Esophagus squamous epithelium (tissue), 5 donors: ENCODE results near the gene TMEM190. TPM values are rescaled to one million over a fixed set of nuclear protein-coding genes. Genes with fewer than 3 reads are reported as not detected.
"Not testable (repeated sequence)": the region's sequence is repeated elsewhere in the genome, so short reads cannot be mapped to it uniquely, and the experiment has no call there.

Source experiments
- DNase-seq: peaks from one replicate; lab custom pipeline; 2025; lab: John Stamatoyannopoulos, UW
- H3K27ac ChIP-seq, 4 donors: fragments of 200-600 bp; sonication (generic); one replicate each; pipeline ENCODE4 v1.5.1; 2016 to 2019; ENCODE audit warnings: mild to moderate bottlenecking in 1 of 4
- H3K27me3 ChIP-seq, 4 donors: fragments of 200-600 bp; sonication (generic); 1 replicate in 3 of 4; 2 replicates in 1 of 4; pipeline versions ENCODE4 v1.5.1 to v1.6.0; 2017 to 2021; ENCODE audit warnings: antibody characterized with exemption in 1 of 4
- H3K36me3 ChIP-seq, 3 donors: fragments of 200-600 bp; sonication (generic); one replicate each; pipeline ENCODE4 v1.5.1; 2016 to 2019
- H3K4me1 ChIP-seq, 3 donors: fragments of 200-600 bp; sonication (generic); one replicate each; pipeline ENCODE4 v1.5.1; 2017 to 2019
- H3K4me3 ChIP-seq, 4 donors: fragments of 200-600 bp; sonication (generic); 1 replicate in 3 of 4; 2 replicates in 1 of 4; pipeline ENCODE4 v1.5.1; 2016 to 2019; ENCODE audit warnings: mild to moderate bottlenecking in 2 of 4, moderate library complexity in 1 of 4
- H3K9me3 ChIP-seq, 3 donors: fragments of 200-600 bp; sonication (generic); one replicate each; pipeline ENCODE4 v1.5.1; 2016 to 2019
- CTCF ChIP-seq, 6 experiments: fragments of 450-650 bp in 4 of 6; fragments of 200-600 bp in 2 of 6; sonication (generic) in 2 of 6; IDR thresholded peaks; one replicate each; pipeline ENCODE4 v1.5.1; 2016 to 2019; ENCODE audit warnings: antibody characterized with exemption in 6 of 6, mild to moderate bottlenecking in 4 of 6, moderate library complexity in 4 of 6
- POLR2A ChIP-seq, 4 donors: fragments of 450-650 bp; IDR thresholded peaks; one replicate each; pipeline ENCODE4 v1.6.1; 2017; ENCODE audit warnings: antibody characterized with exemption in 4 of 4, mild to moderate bottlenecking in 4 of 4, moderate library complexity in 3 of 4
- WGBS, 2 donors: methylation state at CpG; one replicate each; pipeline ENCODE4 v1.1.5; 2018; 5-methylcytosine and 5-hydroxymethylcytosine counted together
- intact Hi-C: fragments of 100-400 bp; cut with DNase I; formaldehyde crosslinking; loops from one replicate; pipeline ENCODE4 v1.15.0; 2022
- total RNA-seq, 4 donors: library from RNA; depleted of rRNA; stranded (reverse); fragments of >200 nt; gene quantifications; one replicate each; pipeline ENCODE4 v1.1.0, GENCODE V29; 2016
- donor health status: DM: yes; HTN: yes; CAD: no.

Gene TMEM190
- not detected for total RNA-seq

- DNase-seq = no peak
- H3K27ac ChIP-seq = no peak within 1 kb of the TSS
- no peak for TF ChIP-seq CTCF (IDR thresholded peaks at IDR 0.05)
- TF ChIP-seq POLR2A (IDR thresholded peaks at IDR 0.05) = no peak
- H3K9me3 ChIP-seq = no peaks in the 10 kb centered on the region
- WGBS, 2 donors = 25 to 51% methylated on average over 6 to 19 of the region's 21 CpGs
- H3K27me3 ChIP-seq = peaks cover 0 to 68% (median 21%) of the 10 kb centered on the region in 4 donors
- intact Hi-C loops = loop anchor here (10.0 kb wide), 1 partner anchor 72 kb away; no protein-coding TSS in a partner anchor
- no peak within 1 kb of the TSS for H3K4me3 ChIP-seq
- no peaks in the 10 kb centered on the region for H3K36me3 ChIP-seq
- H3K4me1 ChIP-seq = peaks cover 0 to 30% (median 3%) of the 10 kb centered on the region in 3 donors
Measured at GRCh38 chr19:55376241-55376933, at the start of gene TMEM190. Gene TMEM190 (plus strand): TSS chr19:55376826. CDS start chr19:55376854, 28 bp downstream.

GRCh38 chr19:55328774-55329318, 47.8 kb upstream of the TMEM190 start:
- WGBS, 2 donors = 64 to 65% methylated on average over 4 of the region's 4 CpGs
- DNase-seq, H3K9me3 ChIP-seq, H3K27ac ChIP-seq, H3K4me3 ChIP-seq, intact Hi-C loops, H3K36me3 ChIP-seq, H3K4me1 ChIP-seq: not testable (repeated sequence)
- peaks cover 0 to 25% (median 0%) of the 10 kb centered on the region in 4 donors for H3K27me3 ChIP-seq

GRCh38 chr19:55329791-55330190, 46.8 kb upstream of the TMEM190 start:
- H3K4me3 ChIP-seq, intact Hi-C loops, DNase-seq, H3K9me3 ChIP-seq, H3K4me1 ChIP-seq, H3K36me3 ChIP-seq, H3K27ac ChIP-seq: not testable (repeated sequence)
- peaks cover 0 to 28% (median 0%) of the 10 kb centered on the region in 4 donors for H3K27me3 ChIP-seq
- 77 to 85% methylated on average over 6 of the region's 6 CpGs for WGBS, 2 donors

GRCh38 chr19:55333870-55334269, 42.8 kb upstream of the TMEM190 start:
- TF ChIP-seq CTCF (IDR thresholded peaks at IDR 0.05) = no peak
- no peak for TF ChIP-seq POLR2A (IDR thresholded peaks at IDR 0.05)
- no peak for DNase-seq
- Histone ChIP-seq H3K27me3 (peaks cover 0 to 37% (median 0%) of the 10 kb centered on the region in 4 donors), H3K4me1 (peaks cover 0 to 8% (median 4%) of the 10 kb centered on the region in 3 donors), H3K27ac (no peak overlapping the region), H3K4me3 (no peak overlapping the region), H3K9me3 (no peaks in the 10 kb centered on the region), H3K36me3 (no peaks in the 10 kb centered on the region)
- intact Hi-C loops = no loop called here
- 65 to 68% methylated on average over 11 of the region's 11 CpGs for WGBS, 2 donors

- WGBS, 2 donors = 39% methylated on average over 7 of the region's 7 CpGs
- Histone ChIP-seq H3K9me3 (no peaks in the 10 kb centered on the region), H3K36me3 (no peaks in the 10 kb centered on the region), H3K27ac (no peak overlapping the region), H3K4me3 (no peak overlapping the region), H3K4me1 (peaks cover 11 to 22% (median 13%) of the 10 kb centered on the region in 3 donors), H3K27me3 (peaks cover 0 to 37% (median 0%) of the 10 kb centered on the region in 4 donors)
- DNase-seq = no peak
- TF ChIP-seq CTCF (IDR thresholded peaks at IDR 0.05) (no peak), POLR2A (IDR thresholded peaks at IDR 0.05) (no peak)
- intact Hi-C loops = no loop called here
Measured at GRCh38 chr19:55336101-55336500, 40.5 kb upstream of the TMEM190 start.
